Stimulated activated CD4-positive, alpha-beta T cell treated with anti-CD3 and anti-CD28 coated beads, Interleukin-15, amount 100 ng/mL, for 24 hours (primary cell): ENCODE measurements around the gene CAV1.

Source experiments
- DNase-seq: peaks from one replicate; pipeline ENCODE4 v3.0.0-alpha.2; 2020

Gene CAV1

DNA sequence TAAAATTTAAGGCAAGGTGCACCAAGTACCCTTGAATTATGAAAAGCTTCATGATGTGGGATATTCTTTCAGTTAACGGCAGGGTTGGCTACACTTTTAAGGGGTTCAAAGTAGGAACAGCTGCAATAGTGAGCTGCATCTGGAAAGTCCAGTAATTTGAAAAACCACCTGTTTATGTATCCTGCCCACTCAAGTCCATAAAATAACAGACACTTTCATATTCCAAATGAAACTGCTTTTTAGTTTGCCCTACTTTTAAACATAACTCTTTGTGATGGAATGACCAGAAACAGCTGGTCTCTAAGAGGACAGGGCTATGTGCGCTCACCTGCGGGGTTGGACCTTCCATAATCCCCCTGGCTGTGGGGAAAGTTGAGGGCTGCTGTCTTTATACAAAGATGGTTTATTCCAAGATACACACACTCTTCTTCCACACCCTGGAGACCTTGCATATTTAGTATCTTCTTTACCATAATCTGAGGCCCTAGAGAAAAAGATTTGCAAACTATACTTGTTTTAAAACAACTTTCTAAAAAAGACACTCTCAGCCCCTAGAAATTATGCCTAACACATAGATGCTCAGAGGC is 7.4 kb downstream of the CAV1 start:
- no peak for DNase-seq

DNA sequence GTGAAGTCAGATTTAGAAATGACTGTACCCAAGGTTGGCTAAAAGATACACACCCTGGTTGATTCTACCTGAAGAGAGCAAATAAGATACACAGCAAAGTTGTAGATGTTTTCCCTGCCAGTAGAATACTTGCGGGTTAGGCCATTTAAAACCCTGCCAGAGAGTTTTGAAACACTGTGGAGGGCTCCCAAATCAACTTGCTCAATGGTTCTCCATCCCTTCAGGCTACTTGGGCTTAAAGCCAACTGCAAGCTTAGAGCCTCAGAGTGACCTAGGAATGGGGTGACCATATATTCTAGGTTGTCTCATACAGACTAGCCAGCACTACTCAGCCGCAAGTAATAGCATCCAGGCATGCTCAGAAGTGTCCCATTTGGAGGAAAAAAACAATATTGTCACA is 10.0 kb downstream of the CAV1 start:
- DNase-seq: no peak

DNA sequence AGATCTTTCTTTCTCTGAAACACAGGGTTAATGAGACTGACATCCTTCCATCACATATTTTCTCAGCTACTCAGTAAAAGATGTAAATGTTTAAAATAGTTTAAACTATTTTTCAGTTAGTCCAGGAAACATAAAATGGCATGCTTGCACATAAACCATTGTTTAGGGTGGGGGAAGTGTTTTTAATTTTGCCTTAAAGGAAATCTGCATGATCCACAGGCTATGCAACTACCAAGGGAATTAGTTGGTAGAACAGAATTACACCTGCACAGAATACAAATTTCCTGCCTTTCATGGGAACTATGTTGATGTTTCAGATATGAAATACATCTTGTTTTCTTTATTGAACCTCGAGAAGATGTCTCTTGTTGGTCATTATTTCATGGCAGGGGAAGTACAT is 10.6 kb downstream of the CAV1 start:
- no peak for DNase-seq

DNA sequence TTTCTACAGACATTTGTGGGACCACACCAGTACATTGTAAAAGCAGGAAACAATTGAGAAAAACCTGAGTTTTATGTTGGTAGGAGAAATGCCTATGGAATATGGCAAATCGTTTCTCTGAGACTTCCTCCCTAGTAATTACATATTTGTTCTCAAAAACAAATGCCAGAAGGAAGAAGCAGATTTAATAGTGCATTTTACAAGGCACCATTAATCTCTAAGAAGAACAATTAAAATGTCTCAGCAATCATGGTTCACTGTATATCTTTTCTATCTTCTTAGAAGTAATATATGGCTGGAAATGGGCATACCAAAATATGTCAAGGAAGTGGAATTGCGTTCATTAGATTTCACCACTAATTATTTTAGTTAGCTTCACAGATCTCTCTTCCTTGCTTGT is 13.3 kb downstream of the CAV1 start:
- no peak for DNase-seq

DNA sequence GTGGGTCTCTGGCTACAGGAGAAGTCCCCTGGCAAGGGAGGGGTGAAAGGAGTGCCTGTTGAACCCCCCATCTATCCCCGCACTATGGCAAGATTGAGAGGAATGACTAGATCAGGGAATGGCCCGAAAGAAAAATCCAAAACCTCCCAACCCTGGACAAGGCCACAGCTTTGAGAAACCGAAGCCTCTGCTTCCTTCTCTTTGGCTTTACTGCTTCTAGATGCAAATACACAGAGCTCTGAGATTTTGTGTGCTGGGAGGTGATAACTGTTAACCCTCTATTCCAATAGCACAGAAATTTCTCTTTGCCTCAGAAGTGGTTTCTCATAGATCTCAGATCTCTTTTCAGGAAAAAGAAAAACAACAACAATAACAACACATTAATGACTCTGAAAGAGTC is 15.0 kb downstream of the CAV1 start:
- DNase-seq: no peak

DNA sequence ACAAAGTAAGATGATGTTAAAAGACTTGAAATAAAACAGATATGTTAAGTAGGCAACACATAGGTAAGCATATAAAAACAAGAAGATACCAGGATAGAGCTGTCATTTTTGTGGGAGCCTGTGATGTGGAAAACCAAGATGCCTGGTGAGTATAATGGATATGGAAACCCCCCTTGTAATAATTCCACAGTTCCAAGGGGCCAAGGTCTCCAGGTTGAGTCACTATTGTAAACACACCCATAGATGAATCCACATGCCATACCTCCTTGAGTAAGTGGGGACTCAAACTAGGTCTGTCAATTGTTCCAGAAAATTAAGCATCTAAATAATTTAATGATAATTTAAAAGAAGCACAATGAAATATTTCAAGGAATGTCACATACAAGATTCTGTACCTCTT is 15.9 kb downstream of the CAV1 start:
- DNase-seq: no peak

DNA sequence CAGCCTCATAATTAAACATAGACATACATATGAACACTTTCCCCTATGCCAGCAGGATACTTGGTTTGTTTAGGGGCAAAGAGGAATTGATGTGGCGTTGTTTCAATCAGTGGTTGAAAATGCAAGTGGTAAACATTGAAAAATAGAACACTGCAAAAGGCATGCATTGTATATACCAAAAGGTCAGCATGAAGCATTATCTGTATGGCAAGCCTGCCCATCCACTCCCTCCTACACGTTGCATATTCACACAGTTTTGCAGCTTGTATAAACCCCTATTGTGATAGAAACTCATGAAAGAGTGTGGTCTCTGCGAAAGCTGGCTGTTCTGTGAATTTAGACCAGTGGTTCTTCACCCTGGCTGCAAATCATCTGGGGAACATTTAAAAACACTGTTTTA is 17.1 kb downstream of the CAV1 start:
- DNase-seq: no peak

DNA sequence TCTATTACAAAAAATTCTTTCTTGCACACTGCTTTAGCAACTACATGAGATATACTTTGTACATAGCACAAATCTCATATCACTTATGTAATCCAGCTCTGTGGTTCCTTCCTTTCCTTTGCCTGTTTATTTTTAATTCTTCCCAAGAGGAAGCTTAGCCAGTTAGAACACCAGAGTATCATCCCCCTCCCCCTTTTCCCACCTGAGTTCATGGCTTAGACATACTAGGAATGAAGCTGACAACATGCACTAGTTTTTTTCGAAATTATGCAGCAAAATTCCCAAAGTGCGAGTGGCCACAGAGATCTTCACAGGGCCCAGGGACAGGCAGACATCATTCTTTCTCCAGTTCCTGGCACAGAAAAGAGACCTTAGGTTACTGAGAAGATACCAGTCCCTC is 17.8 kb downstream of the CAV1 start:
- no peak for DNase-seq

DNA sequence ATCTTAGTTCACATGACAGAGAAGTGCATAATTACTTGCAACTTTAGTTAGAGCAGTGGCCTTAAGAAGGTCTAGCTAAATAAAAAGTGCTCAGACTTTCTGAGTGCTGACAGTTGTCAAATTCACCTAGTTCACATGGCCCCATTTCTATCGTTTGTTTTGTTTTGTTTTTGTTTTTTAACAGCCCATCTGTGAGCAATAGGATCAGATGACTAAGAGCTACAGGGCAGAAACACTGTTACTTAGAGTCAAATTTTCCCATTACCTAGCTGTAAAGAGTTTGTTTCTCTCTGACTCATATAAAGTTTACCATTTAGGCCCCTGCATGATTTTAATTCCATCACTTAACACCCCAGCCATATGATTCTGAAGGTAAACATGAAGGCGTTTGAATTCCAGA is 18.8 kb downstream of the CAV1 start:
- no peak for DNase-seq

DNA sequence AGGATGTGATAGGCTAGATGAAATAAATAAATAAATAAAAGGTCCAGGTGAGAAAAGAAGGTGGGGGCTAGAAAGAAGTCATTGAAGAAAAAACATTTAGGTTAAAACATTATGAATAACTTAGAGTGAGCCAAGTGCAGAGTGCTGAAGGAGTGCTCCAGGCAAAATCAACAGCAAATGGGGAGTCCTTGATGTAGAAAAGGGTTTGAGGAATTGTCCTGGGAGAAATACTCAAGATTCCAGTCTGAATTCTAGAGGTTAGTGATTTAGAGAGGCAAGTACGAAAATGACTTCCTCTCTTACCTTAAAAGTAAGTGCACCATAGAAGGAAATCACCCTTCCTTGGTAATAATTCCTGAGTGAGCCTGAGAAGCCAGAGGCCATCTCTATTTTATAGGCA is 19.7 kb downstream of the CAV1 start:
- no peak for DNase-seq

DNA sequence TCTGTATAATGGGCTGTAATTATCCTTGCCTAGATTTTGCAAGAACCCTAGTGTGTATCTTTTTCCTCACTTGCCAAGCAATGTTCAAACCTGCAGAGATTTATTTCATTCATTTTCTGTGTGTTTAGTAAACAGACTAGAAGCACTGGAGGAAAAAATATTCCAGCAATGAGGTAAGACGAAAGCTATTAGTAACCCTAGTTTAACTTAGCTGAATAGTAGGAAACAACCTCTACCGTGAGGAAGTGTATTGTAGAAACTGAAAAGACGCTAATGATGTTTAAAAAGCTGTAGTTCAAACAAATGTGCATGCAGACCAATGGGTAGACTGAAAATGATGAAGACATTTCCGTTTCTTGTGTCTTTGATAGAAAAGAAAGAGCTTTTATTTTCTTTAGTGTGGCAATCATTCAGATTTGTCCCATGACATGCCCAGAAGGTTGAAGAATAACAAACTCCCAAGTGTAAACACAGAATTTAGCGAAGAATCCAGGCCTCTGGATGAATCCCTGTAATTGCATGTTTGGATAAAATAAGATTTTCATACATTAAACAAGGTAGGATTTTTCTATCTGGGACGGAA is 20.7 kb downstream of the CAV1 start:
- DNase-seq: no peak

DNA sequence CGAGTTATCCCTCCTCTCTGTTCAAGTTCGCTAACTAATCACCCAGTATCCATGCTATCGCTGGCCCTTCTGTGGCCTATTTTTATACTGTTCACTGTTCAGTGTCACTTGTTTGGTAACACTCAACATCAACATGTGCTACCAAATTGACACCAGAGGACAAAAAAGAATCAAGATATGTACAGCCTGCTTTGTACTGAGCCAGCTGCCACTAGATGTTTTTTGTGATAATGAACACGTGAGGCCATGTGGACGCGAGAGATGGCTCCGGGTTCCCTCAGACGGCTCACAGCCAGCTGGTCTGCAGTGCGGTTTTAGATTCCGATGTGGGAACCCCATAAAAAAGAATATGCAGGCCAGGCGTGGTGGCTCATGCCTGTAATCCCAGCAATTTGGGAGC is 21.2 kb downstream of the CAV1 start:
- no peak for DNase-seq

DNA sequence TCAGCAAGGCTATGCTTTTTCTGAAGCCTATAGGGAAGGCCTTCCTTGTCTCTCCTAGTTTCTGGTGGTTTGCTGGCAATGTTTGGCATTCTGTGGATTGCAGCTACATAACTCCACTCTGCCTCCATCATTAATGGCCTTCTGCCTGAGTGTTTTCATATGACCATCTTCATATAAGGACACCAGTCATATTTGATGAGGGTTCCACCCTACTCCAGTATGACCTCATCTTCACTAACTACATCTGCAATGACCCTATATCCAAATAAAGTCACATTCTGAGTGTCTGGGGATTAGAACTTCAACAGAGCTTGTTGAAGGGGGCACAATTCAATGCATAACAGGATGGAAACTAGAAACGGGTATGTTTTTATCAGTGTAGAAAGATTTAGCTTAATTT is 22.1 kb downstream of the CAV1 start:
- DNase-seq: no peak

DNA sequence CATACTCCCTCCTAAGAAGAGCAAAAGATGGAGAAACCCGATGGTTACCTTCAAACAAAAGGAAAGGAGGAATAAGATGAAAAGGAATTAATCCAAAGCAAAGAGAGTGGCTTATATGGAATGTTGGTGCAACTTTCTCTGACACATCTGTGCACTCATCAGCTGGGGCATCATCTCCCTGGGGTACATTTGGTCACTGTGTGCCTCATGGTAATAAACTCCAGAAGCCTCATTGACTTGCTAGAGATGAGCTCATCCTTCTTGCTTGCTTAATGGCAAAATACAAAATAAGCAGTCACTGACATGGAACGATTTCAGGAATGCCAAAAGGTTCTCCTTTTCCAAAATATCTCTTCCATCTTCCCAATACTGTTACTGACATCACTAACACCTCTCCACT is 22.5 kb downstream of the CAV1 start:
- no peak for DNase-seq

DNA sequence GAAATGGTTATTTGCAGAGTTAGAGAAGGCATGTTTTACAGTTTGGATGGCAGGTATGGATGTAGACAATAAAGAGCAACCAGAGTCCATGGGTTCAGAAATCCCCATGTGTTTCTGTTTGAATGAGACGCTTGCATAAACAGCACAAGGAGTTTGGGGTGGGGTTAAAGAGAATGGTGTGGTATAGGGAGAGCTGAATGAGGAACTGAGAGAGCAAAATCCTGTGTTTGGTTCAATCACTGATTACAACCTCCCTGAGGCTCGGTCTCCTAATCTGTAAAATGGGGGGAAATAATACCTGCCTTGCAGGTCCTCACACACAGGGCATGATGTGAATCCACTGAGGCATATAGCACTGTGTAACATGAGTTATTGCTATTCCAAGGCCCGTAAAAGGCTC is 23.7 kb downstream of the CAV1 start:
- DNase-seq: no peak

DNA sequence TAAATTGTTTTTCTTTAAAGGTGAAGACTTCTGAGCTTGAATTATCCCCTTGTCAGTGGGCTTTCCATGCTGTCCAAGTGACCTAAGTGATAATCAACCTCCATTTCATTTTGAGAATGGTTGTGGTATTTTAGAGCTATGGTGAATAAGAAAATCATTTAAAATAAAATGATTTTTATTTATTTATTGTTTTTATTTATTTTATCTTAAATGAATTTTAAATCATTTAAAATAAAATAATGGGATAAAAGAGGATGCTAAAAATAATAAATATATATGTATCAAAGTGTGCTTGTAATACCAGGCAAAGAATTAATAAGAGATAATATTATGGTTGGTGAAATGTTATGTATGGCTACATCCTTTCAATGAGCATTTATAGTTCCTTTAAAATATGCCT is 24.5 kb downstream of the CAV1 start:
- no peak for DNase-seq

DNA sequence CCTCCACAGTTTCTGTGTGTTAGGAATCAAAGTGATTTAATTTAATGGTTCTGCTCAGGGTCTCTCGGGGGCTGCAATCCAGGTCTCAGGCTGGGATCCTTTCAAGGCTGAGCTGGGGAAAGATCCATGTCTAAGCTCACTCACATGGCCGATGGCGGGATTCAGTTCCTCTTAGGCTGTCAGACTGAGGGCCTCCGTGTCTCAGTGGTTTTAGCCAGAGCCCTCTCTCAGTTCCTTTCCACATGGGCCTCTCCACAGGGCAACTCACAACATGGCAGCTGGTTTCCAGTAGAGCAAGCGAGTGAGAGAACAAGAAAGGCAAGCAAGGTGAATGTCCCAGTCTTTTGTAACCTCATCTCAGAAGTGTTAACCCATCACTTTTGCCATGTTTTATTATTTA is 26.9 kb downstream of the CAV1 start:
- no peak for DNase-seq

DNA sequence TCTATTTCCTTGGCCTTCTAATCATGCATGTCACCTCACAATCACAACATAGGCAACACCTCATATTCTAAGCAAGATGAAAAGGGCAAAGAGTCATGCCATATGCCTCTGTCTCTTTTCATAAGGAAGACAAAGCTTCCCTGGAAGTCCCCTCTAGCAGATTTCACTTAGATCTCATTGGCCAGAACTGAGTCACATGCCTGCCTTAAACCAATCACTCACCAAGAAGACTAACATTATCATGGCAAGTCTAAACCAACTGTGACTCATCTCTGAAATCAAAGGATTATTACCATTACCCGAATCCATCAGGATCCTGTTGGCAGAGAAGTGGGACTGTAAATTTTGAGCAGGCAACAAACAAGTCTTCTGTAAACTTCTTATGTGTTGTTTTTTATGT is 27.8 kb downstream of the CAV1 start:
- DNase-seq: no peak

DNA sequence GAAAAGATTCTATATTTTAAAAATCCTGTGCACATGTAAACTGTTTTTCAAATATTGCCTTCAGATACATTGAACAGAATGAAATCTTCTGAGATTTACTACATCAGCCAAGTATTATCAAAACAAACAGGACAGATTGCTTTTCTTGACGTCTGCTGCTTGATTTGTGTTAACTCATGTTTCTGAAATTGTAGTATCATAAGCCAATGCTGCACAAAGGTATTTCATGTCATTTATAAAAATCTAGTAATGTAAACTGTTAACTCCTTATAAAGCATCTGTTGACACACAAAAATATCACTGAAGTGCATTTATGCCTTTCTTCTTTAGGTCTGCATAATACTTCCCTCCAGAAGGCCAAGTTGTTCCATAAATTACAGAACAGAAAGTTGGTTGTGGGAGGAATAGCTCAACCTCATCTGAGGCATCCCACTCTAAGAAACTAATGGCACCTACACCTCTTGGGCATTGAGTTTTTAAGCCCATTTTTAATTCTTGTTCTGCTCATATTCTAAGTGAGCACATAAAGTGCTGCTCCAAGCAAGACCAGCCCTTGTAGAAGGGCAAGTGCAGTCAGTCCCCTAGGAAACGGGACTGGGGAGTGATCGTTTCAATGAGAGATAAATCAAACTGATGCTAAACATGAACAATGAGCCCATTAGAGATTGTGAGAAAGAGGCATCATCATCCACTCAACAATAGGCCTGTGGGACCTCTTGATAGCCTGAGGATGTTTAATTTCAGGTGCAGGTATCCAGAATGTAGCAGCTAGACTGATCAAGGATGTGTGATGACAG is 28.5 kb downstream of the CAV1 start:
- no peak for DNase-seq

DNA sequence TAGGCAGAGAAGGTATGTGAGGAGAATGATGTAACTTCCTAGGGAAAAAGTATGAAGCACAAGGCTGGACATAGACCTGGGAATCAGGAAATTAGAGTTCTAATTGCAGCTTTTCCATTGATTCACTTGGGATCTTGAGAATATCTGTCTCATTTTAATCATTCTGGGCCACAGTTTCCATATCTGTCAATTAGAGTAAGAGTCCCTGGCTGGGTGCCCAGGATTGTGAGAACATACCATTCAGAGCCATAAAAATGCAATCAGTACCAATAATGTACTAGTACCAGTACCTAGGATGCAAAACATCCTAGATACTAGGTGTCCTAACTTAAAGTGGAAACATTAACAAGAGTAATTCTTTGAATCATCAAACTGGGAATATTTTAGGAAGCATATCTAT is 29.6 kb downstream of the CAV1 start:
- no peak for DNase-seq

DNA sequence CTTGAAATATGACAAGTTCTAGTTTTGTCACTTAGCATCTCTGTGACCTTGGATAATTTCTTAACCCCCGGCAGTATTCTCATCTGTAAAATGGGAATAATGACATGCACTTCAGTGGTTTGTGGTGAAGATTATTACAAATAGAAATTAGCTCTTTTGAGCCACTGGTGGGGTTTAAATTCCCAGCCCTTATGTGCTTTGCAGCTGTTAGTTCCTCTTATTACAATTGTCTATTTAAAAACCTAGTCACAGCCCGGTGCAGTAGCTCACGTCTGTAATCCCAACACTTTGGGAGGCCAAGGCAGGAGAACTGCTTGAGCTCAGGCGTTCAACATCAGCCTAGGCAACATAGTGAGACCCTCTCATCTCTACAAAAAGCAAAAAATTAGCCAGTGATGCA is 30.1 kb downstream of the CAV1 start:
- no peak for DNase-seq

DNA sequence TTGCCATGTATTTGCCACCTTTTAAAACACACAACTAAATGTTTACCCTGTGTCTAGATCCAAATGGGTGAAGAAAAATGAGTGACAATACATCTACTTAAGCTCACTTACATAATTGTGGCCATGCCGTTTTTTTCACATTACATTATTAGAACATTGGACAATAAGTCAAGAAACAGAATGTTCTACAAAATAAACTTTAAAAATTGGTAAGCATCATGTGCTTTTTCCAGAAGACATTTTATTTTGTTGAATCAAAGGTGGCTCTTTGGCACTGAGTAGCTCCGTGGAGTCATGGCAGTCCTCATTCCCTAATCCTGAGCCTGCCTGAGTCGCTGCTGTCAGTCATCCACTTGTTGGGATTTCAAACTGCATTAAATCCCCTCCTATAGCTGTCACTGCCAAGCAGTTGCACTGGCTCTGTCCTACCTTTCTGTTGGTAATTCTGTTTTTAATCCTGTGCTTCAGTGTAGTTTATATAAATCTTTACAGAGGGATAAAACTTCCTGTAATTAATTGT is 32.3 kb downstream of the CAV1 start:
- no peak for DNase-seq

DNA sequence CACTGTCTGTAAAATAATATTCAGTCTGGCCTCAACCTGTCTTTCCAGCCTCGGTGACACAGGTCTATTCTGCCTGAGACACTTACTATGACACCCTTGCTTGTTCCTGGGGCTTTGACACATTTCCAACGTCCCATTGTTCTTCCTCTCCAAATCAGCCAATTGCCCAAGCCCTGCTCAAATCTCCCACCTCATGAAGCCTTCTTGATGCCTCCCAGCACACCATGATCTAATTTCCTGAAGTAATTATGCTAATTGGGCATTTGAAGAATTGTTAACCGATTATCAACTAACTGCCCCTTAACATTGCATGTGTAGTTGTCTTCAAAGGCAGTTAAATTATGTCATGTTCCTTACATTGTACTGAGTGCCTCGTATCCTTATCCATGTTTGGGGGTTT is 33.1 kb downstream of the CAV1 start:
- no peak for DNase-seq
